CMK (cell line): ENCODE measurements around the gene GALNT9.
A peak's percentile ranks its signal among the peaks of the same experiment; 100 is the strongest.

Source experiments
- DNase-seq: peaks from one replicate; pipeline ENCODE4 v3.0.0-alpha.2; 2010; ENCODE audit warnings: low read depth

Gene GALNT9

DNA sequence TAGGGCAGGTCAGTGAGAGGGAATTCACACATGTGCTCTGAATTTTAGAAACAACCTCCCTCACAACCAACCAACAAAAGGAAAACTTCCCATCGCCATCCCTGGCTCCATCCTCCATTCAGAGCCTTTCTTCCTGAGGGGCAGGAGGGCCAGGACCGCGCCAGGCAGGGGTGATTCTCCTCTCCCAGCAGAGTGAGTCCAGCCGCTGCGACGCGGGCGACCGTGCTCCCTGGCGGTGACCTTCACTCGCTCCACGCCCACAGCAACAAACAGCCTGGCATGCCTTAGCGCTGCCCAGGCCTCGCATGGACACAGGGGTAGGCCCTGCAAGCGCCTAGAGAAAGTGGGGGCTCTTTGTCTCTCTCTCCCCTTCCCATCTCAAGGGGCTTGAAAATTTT is 3.7 kb downstream of the GALNT9 start:
- no peak for DNase-seq

DNA sequence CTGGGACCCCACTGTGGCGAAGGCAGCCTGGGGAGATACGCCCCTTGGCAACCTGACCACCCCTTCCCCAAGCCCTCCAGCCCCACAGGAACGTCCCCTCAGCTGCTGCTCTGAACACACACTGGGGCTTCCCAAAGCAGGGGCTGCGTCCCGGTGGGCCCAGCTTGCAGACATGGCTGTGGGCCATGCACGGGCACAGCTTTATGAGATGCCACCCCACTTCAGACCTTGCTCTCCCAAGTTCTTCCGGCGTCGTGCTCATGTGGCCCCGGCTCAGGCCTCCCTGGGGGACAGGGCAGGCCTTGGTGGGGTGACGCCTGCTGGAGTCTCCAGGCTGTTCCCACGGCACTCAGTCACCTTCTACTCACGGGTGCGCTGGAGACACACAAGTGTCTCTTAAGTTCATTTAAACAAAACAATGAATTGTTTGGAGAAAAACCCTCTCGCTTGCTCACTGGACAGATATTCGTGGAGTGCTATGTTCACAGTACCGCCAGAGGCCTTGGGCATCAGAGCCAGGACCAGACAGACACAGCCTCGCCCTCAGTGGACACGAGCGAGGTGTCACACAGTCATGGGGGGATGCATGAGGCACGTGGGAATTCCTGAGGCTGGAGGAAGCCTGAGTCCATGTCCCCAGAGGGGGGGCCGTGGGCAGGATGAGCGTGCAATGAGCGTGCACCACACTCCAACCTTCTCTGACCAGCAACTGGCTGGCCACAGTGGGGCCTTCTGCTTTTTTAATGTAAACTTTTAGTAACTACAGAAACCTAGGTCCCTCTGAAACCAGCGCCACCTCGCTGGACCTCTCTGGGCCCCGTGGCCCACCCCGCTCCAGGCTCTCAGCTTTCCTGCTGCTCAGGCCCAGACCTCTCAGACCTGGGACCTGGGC is 4.3 kb downstream of the GALNT9 start:
- DNase-seq: no peak

DNA sequence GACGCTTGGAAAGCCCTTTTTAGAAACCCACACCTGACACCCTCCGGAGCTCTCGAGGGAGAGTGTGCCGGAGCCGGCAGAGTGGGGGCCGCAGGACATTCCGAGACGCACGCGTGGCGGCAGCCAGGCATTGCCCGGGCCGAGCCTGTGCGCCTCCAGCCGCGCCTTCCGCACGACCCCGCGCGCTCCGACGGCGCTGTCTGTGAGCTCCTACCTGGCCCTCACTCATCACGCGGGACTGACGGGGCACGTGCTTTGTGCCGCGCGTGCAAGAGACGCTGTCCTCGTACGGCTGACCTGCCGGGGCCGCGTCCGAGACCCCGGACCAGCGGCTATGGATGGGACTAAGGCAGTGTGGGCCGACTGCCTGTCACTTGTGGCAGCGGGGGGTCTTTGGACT is 5.2 kb downstream of the GALNT9 start:
- no peak for DNase-seq

DNA sequence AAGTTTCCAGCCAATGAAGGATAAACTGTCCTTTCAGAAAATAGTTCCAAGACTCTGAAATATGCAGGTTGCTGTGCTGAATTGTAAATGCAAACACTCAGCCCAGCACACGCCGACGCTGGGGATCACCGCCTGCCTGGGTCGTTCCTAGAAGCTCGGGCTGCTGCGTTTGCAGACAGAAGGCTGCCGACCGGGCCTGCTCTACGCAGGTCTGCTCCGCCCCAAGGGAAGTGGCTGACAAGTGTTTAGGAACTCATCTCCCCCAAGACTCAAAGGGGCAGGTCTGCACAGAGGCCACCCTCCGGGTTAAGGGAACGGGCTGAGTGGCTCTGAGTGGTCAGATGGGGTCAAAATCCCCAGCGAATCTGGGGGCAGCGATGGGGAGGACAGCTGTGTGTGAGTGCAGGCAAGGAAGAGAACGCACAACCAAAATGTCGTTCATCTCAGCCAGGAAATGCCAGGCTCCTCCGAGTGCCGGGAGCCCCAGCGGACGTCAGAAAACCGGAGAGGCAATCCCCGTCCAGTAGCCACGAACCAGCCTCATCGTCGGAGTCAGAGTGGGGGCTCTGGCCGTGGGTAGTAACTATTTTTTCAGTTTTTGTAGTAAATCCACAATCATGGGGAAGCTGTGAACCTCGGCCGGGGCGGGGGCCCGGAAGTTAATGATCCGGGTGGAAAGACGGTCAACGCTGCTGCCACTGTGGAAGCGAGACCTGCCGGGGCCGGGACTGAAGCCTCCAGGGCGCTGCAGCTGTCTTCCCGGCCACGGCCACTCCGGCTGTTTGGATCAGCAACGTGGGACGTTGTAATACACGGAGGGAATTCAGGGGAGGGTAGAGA is 6.0 kb downstream of the GALNT9 start:
- no peak for DNase-seq

DNA sequence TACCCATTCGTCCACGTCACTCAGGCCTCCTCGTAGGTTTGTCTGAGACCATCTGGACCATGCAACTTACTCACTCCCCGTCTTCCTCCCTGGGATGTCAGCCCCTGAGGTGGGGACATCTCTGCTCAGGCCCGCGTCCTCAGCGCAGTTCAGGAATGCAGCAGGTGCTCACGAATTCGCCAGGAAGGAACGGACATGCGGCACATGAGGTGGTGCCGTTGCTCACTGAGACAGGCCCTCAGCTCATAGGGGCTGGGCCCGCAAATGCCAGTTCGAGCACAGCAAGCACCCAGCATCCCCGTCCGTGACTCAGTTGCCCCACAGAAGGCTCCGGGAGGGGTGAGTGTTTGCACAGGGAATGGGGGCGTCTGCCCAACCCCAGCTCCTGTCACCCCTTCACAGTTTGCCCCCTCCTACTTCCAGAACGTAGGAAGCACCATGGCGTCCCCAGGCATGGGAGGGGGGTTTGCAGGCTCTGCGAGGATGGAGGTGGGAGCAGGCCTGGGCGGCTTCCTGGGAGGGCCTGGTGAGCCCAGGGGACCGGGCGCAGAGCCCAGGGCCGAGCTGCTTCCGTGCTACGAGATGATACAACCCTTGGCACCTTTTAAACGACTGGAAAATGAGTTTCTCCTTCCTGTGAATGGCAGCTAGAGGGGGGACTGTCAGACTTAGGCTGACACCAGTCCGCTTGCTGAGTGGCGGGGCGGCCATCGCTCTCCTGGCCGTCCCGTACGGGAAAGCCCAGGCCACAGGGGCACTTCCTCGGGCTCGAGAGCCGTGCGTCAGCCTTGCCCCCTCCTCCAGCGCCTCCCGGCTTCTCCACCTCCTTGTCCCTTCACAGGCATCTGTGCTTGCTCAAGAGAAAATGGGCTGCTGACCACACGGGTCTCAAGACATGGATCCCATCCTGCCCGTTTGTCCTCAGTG is 6.9 kb downstream of the GALNT9 start:
- DNase-seq: no peak

DNA sequence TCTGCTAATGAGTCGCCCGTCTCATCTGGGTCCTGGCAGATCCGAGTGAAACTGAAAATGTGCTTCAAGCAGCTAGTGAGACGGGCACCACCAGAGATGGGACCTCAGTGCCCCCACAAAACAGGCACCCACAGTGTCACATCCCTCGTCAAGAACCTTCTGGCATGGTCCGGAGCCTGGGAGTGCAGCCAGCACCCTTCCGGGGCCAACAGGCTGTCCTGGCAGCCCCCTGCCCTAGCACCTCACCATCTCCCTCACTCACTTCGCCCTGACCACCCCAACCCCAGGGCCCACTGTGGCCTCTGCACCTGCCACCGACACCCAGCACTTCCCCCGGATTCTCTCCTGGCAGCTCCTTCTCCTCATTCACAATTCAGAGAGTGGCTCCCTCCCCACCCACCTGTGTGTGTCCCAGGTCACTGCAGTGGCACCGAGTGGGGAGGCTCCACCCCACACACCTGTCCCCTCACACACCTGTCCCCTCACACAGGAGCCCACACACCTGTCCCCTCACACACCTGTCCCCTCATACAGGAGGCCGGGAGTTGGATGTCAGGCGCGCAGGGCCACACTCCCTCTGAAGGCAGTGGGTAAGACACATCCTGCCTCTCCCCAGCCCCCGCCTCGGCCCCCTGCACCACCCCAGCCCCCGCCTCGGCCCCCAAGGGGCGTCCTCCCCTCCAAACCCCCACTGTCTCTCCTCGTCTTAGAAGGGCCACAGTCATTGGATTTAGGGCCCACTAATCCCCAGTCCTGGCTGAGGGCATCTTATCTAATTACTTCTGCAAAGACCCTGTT is 7.9 kb downstream of the GALNT9 start:
- no peak for DNase-seq

DNA sequence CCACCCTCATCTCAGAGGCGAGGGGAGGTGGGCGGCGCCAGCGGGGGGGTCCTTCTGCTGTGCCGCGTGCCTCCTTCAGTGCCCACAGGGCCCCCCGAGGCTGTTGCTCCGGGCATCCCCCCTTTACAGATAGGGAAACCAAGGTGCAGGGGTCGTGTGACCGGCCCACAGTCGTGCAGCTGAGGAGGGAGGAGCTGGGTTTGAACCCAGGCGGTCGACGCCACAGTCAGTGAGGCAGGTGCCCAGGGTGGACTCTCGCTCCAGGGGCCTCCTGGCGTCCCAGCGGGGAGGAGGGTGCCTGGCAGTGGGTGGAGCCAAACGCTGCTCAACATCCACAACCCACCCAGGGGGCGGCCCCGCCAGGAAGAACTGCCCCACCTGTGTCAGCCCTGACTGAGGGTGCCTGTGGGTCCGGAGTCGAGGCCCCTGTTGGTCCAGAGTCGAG is 8.6 kb downstream of the GALNT9 start:
- no peak for DNase-seq

DNA sequence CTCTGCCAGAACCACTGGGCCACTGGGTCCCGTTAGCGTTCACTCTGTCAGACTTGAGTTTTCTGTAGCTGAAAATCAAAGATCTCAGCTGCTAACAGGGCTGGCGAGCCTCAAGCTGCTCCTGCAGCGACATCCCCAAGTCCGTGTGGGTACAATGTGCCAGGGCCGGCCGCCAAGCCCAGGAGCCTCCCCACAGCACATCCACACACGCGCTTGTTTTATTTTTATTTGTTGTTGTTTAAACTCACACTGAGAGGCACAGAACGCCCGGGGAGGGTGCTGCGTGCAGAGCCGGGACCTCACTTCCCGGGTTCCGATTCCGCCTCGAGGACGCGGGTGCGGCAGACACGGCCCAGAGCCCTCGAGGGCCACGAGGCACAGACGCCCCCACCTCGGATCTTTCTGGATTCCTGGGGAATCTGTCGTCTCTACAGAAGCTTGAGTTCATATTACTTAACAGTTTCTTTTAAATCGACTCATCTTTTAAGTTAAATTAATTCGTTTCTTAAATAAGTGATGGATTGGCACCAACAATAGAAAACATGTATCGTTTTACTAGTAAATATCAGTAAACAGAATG is 9.3 kb downstream of the GALNT9 start:
- DNase-seq: no peak

DNA sequence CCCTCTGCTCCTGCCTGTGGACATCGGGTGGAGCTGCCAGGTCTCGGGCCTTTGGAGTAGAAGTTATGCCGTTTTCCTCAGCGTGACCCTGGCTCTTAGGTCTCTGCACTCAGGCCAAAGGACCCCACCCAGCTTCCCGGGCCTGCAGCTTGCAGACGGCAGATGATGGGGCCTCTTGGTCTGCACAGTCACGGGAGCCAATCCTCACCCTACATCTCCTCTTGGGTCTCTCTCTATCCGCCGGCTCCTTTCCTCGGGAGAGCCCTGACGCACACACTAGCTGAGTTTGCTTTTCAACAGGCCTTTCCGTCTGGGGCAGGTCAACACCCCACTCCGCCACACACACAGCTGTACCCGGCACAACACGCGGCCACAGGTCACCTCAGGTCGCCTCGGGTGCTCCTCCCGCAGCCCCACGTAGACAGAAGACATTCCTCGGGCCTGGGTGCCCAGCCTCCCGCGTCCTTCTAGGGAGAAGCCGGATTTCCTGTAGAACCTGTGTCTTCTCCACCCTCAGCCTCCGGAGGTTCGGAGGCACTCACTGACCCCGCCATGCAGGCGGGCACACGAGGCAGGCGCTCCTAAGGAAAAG is 9.9 kb downstream of the GALNT9 start:
- no peak for DNase-seq

DNA sequence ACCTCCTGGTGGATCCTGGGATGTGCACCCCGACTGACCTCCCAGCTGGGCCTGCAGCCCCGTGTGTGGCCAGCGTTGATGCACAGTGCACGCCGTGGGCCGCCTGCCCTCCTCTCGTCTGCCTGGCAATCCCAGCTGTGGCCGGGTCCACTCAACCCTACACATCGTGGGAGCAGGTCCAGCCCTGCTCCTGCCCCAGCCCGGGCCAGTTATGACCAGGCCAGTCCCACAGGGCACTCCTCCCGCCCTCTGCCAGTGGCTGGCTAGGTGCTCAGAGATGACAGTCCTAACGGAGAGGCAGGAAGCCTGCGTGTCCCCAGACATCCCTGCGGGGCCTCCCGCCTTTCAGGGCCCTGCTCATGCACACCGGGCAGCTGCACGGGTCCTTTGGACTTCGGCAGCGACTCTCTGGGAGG is 10.8 kb downstream of the GALNT9 start:
- DNase-seq: no peak

DNA sequence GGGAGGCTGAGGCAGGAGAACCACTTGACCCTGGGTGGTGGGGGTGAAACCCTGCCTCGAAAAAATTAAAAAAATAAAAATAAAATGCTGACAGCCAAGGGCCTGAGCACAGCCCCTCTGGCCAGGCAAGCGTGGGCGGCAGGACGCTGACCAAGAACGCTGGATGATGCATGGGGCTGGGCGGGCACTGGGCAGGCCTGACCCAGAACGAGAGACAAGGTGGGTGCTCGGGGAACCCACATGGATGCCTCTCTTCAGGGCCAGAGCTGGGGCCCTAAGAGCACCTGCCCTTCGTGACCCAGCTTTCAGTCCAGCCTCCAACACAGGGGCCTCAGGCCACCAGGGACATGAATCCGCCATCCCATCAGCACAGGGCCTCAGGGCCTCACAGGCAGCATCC is 11.3 kb downstream of the GALNT9 start:
- no peak for DNase-seq

DNA sequence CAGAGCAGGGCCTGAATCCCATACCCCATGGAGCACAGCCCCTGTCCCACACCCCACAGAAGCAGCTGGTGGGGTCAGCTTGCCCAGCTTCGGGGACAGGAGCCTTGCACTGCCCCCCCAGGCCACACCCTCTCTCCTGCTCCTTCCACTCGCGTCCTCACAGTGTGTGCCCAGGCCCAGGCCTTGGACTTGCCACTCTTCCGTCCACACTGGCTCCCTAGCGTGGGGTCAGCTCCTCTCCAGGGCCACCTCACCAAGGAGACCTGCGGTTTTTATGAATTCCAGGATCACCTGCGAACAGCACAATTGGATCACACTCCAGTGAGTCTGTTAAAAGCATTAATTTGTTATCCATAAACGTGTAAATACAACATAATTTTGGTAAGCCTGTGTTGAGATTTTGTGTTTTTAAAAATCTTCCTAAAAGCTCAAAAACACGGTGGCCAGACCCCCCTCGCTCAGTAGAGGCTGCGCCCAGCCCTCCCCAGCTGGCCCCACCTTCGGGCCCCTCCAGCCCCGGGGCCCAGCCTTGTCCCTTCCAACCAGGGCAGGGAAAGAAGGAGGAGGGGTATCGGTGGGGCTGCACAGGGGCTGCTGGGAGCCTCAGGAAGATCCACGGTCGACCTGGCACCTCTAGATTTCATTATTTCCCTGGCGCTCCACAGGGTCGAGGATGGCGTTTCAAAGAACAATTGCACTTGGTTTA is 12.0 kb downstream of the GALNT9 start:
- no peak for DNase-seq

DNA sequence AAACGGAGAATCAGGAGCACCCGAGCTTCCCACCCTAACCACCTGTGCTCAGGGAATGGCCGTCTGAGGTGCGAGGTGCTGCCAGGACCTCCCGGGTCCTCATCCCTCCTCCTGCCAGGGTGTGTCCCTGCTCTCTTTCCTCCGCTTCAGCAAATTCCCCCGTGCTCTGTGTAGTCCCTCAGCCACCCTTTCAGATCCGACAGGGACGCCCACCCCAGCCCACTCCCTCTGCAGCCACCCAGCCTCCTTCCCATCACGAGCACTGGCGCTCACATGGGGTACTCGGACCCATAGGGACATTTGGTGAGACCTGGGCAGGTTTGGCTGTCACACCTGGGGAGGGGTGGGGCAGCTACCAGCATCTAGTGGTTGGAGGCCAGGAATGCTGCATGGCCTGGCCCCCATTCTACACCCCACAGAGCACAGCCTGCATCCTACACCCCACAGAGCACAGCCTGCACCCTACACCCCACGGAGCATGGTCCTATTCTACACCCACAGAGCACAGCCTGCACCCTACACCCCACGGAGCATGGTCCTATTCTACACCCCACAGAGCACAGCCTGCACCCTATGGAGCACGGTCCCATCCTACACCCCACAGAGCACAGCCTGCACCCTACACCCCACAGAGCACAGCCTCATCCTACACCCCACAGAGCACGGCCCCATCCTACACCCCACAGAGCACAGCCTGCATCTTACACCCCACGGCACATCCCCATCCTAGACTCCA is 12.7 kb downstream of the GALNT9 start:
- no peak for DNase-seq

DNA sequence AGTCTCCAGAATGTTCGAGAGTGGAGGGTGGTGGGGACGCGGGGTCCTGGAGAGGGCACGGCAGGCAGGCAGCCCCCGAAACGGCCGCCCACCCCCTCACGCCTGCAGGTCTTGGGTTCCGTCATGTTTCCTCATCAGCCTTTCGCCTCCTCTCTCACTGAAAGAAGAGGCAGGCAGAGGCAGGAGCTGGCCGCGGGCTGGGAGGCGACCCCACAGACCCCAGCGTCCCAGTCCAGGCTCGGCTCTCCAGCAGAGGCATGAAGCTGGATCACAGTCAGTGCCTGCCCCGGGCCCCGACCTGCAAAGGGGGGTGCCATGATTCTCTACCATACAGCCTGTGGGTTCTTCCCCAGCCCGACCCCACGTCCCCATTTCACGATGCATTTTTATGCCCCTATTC is 13.4 kb downstream of the GALNT9 start:
- DNase-seq: no peak

DNA sequence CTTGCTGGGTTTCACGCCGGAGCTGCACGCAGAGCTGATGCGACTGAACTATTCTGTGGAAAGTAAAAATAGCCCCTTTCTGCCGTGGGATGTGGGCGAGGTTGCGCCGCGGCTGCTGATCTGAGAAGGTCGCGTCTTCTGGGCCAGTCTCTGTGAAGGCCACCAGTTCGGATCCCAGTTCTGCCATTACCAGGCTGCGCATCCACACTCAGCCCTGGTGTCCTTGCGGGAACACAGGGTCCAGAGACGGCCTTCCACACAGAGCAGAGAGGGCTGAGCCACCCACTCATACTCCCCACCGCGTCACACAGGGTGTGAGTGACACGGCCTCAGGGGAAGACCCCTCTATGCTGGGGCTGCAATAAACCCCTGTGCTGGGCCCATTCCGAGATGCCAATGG is 13.9 kb downstream of the GALNT9 start:
- no peak for DNase-seq

DNA sequence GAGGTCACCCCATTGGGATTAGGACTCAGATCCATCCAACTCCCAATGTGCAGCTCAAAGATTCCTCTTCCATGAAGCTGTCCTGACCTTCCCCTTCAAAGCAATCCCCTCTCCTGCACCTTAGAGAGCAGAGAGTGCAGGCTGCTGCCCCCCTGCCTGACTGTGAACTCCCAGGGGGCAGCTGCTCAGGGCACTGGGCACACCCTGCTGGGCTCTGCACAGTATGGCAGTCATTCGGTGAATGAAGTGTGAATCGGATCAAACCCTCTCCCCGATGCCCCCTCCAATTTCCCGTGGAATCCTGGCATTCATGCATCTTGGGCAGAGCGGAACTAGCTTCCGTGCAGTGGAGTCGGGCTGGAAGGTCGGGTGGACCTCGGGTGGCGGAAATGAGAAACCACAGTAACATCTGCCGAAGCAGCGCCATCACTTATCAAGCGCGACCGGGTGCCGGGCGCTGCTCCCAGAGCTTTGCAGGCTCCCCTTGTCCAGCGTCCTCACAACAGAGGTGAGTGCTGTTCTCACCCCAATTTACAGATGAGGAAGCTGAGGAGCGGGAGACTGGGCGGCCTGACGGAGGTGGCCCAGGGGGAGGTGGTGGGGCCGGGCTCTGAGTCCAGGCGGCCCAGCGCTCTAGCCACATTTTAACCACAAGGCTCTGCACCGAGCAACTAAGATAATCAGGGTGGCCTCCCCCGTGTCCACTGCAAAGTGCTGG is 14.7 kb downstream of the GALNT9 start:
- DNase-seq: peak; percentile 65

DNA sequence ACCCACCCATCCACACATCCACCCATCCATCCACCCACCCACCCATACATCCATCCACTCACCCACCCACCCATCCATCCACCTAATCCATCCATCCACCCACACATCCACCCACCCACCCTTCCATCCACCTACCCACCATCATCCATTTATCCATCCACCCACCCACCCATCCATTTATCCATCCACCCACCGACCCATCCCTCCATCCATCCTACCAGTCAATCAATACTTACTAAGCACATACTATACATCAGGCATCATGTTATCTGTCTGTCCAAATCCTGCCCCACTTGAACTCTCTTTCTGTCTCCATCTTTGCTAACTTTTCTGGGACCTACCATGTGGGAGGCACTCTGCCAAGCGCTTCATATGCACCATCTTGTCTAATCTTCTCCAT is 15.4 kb downstream of the GALNT9 start:
- DNase-seq: no peak

DNA sequence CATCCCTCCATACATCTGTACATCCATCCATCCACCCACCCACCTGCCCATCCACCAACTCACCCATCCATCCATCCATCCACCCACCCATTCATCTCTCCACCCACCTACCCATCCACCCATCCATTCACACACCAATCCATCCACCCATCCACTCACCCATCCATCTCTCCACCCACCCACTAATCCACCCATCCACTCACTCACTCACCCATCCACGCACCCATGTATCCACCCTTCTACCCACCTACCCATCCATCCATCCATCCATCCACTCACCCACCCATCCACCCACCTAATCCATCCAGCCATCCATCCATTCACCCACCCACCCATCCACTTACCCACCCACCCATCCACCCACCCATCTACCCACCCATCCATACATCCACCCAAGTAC is 16.2 kb downstream of the GALNT9 start:
- no peak for DNase-seq
